ENCODE measurements around the gene COX4I1. TPM values are rescaled to one million over a fixed set of nuclear protein-coding genes. Genes with fewer than 3 reads are reported as not detected.

The COX4I1 gene
- 369 TPM for polyA plus RNA-seq (2013, experiment 1 of 2; ENCODE audit: insufficient read length)
- 342 TPM for polyA plus RNA-seq (2013, experiment 2 of 2; ENCODE audit: insufficient read length)

GRCh38 chr16:85799497-85800320, at the start of gene COX4I1, which contains the start of gene EMC8:
Gene COX4I1 (plus strand): TSS chr16:85799695. CDS start chr16:85801206, 1,511 bp downstream.
Gene EMC8 (minus strand): TSS chr16:85799544. CDS start chr16:85799295, 249 bp downstream.
- peak; percentile 95 for DNase-seq

GRCh38 chr16:85749771-85750145, 49.7 kb upstream of the COX4I1 start:
- no peak for DNase-seq

GRCh38 chr16:85750146-85750826, 49.2 kb upstream of the COX4I1 start:
- peak; percentile 55 for DNase-seq

GRCh38 chr16:85750827-85751697, 48.4 kb upstream of the COX4I1 start, which contains the start of gene C16orf74:
Gene C16orf74 (minus strand): TSS chr16:85751096. CDS start chr16:85735217, 15,879 bp downstream.
- DNase-seq: peak; percentile 61

- peak; percentile 55 for DNase-seq
These were observed 47.6 kb upstream of the COX4I1 start for GRCh38 chr16:85751698-85752501.

GRCh38 chr16:85752511-85753420, 46.7 kb upstream of the COX4I1 start:
- DNase-seq: peak; percentile 67

- DNase-seq: no peak
These were observed 45.9 kb upstream of the COX4I1 start for GRCh38 chr16:85753559-85753958.

GRCh38 chr16:85753976-85754375, 45.5 kb upstream of the COX4I1 start:
- no peak for DNase-seq

GRCh38 chr16:85754413-85754812, 45.1 kb upstream of the COX4I1 start:
- peak; percentile 30 for DNase-seq

GRCh38 chr16:85755929-85756768, 43.3 kb upstream of the COX4I1 start:
- DNase-seq: no peak

- DNase-seq: peak; percentile 76
These were observed 42.1 kb upstream of the COX4I1 start for GRCh38 chr16:85757341-85757822.

- DNase-seq: no peak
These were observed 40.4 kb upstream of the COX4I1 start for GRCh38 chr16:85759136-85759535.

GRCh38 chr16:85759631-85760419, 39.7 kb upstream of the COX4I1 start:
- no peak for DNase-seq

GRCh38 chr16:85761861-85762260, 37.6 kb upstream of the COX4I1 start:
- no peak for DNase-seq

GRCh38 chr16:85762970-85763369, 36.5 kb upstream of the COX4I1 start:
- DNase-seq: no peak

- DNase-seq: no peak
These were observed 35.9 kb upstream of the COX4I1 start for GRCh38 chr16:85763616-85764015.

- DNase-seq: no peak
These were observed 34.3 kb upstream of the COX4I1 start for GRCh38 chr16:85765211-85765610.

GRCh38 chr16:85765767-85766166, 33.7 kb upstream of the COX4I1 start:
- DNase-seq: no peak

Measured in fibroblast of skin of back (primary cell).